H9 (cell line): Measurements from ENCODE around the gene RNF212. TPM values are rescaled to one million over a fixed set of nuclear protein-coding genes. Genes with fewer than 3 reads are reported as not detected.

ENCODE experiments used
- DNase-seq: peaks from one replicate; pipeline ENCODE4 v3.0.0-alpha.2; 2017
- H2AFZ ChIP-seq: one replicate; pipeline ENCODE4 v1.6.1; 2013; ENCODE audit warnings: mild to moderate bottlenecking, low read length, control low read depth, moderate library complexity
- H2AK5ac ChIP-seq: 2 replicates; pipeline ENCODE4 v1.6.1; 2013; ENCODE audit warnings: low read length, control low read depth, mixed read lengths; ENCODE audit not compliant: insufficient read length
- H2BK120ac ChIP-seq: one replicate; pipeline ENCODE4 v1.6.1; 2013; ENCODE audit warnings: low read depth, mild to moderate bottlenecking, low read length, control low read depth, inconsistent platforms; ENCODE audit not compliant: poor library complexity, severe bottlenecking
- H2BK12ac ChIP-seq: 2 replicates; pipeline ENCODE4 v1.6.1; 2013; ENCODE audit warnings: low read length, control low read depth, mixed read lengths, low read depth; ENCODE audit not compliant: insufficient read length
- H2BK15ac ChIP-seq: 2 replicates; pipeline ENCODE4 v1.6.1; 2013; ENCODE audit warnings: low read depth, low read length, control low read depth
- H2BK20ac ChIP-seq: one replicate; pipeline ENCODE4 v1.6.1; 2013; ENCODE audit warnings: low read depth, mild to moderate bottlenecking, low read length, control low read depth, inconsistent platforms; ENCODE audit not compliant: poor library complexity, severe bottlenecking
- H2BK5ac ChIP-seq: 2 replicates; pipeline ENCODE4 v1.6.1; 2013; ENCODE audit warnings: low read length, control low read depth, mixed read lengths; ENCODE audit not compliant: insufficient read length
- H3K14ac ChIP-seq: 2 replicates; pipeline ENCODE4 v1.6.1; 2013; ENCODE audit warnings: low read length, control low read depth; ENCODE audit not compliant: insufficient read depth
- H3K18ac ChIP-seq: 2 replicates; pipeline ENCODE4 v1.6.1; 2013; ENCODE audit warnings: low read depth, mild to moderate bottlenecking, mixed read lengths, low read length, control low read depth; ENCODE audit not compliant: insufficient read length
- H3K23ac ChIP-seq: 2 replicates; pipeline ENCODE4 v1.6.1; 2013; ENCODE audit warnings: low read length, control low read depth, mixed read lengths, low read depth; ENCODE audit not compliant: insufficient read length
- H3K23me2 ChIP-seq: 2 replicates; pipeline ENCODE4 v1.6.1; 2013; ENCODE audit warnings: low read depth, mild to moderate bottlenecking, mixed read lengths, low read length, control low read depth; ENCODE audit not compliant: insufficient read length, poor library complexity, severe bottlenecking
- H3K27ac ChIP-seq: 2 replicates; pipeline ENCODE4 v1.5.1; 2013; ENCODE audit warnings: low read length, control low read depth, mixed read lengths, low read depth; ENCODE audit not compliant: insufficient read length
- H3K27me3 ChIP-seq: 2 replicates; pipeline ENCODE4 v1.6.1; 2013; ENCODE audit warnings: low read length, control low read depth, inconsistent platforms; ENCODE audit not compliant: insufficient read depth
- H3K4ac ChIP-seq: 2 replicates; pipeline ENCODE4 v1.6.1; 2013; ENCODE audit warnings: low read depth, mild to moderate bottlenecking, control low read depth, inconsistent platforms, low read length, moderate library complexity
- H3K4me1 ChIP-seq: 2 replicates; pipeline ENCODE4 v1.6.1; 2013; ENCODE audit warnings: low read length, control low read depth, inconsistent platforms; ENCODE audit not compliant: insufficient read depth
- H3K4me2 ChIP-seq: 2 replicates; pipeline ENCODE4 v1.6.1; 2013; ENCODE audit warnings: low read length, control low read depth, mixed read lengths; ENCODE audit not compliant: insufficient read length, insufficient read depth
- H3K56ac ChIP-seq: 2 replicates; pipeline ENCODE4 v1.6.1; 2013; ENCODE audit warnings: low read depth, mild to moderate bottlenecking, mixed read lengths, low read length, control low read depth; ENCODE audit not compliant: insufficient read length
- H3K79me1 ChIP-seq: 2 replicates; pipeline ENCODE4 v1.6.1; 2013; ENCODE audit warnings: low read depth, mild to moderate bottlenecking, moderate library complexity, low read length, control low read depth, inconsistent platforms; ENCODE audit not compliant: insufficient read depth, poor library complexity, severe bottlenecking
- H3K79me2 ChIP-seq: 2 replicates; pipeline ENCODE4 v1.6.1; 2013; ENCODE audit warnings: low read length, control low read depth, inconsistent platforms; ENCODE audit not compliant: insufficient read depth
- H3K9ac ChIP-seq: 2 replicates; pipeline ENCODE4 v1.6.1; 2013; ENCODE audit warnings: low read length, control low read depth, mixed read lengths; ENCODE audit not compliant: insufficient read length; ENCODE audit errors: extremely low read depth
- H3K9me3 ChIP-seq: one replicate; pipeline ENCODE4 v1.6.1; 2013; ENCODE audit warnings: low read depth, low read length, inconsistent platforms; ENCODE audit not compliant: control insufficient read depth
- H3T11ph ChIP-seq: one replicate; pipeline ENCODE4 v1.6.1; 2013; ENCODE audit warnings: mild to moderate bottlenecking, low read length, control low read depth, inconsistent platforms
- H4K20me1 ChIP-seq: one replicate; pipeline ENCODE4 v1.6.1; 2013; ENCODE audit not compliant: control insufficient read depth, insufficient read length, insufficient read depth
- H4K5ac ChIP-seq: 2 replicates; pipeline ENCODE4 v1.6.1; 2013; ENCODE audit warnings: low read depth, mild to moderate bottlenecking, mixed read lengths, low read length, control low read depth; ENCODE audit not compliant: insufficient read length
- H4K8ac ChIP-seq: replicated peaks from 2 replicates; pipeline ENCODE4 v1.6.1; 2013; ENCODE audit warnings: low read length, control low read depth, mixed read lengths, low read depth; ENCODE audit not compliant: insufficient read length
- H4K91ac ChIP-seq: 2 replicates; pipeline ENCODE4 v1.6.1; 2013; ENCODE audit warnings: low read depth, mild to moderate bottlenecking, moderate library complexity, mixed read lengths, low read length, control low read depth; ENCODE audit not compliant: insufficient read length
- H3K27ac Mint-ChIP-seq, 3 experiments: 2 replicates in 2 of 3; 3 replicates in 1 of 3; pipeline ENCODE4 v1.8.0; 2020 to 2021; ENCODE audit warnings: mixed read lengths in 3 of 3, mild to moderate bottlenecking in 1 of 3, moderate library complexity in 1 of 3
- H3K27me3 Mint-ChIP-seq: 2 replicates; pipeline ENCODE4 v1.8.0; 2021; ENCODE audit warnings: low read depth, mild to moderate bottlenecking, moderate library complexity, mixed read lengths
- H3K36me3 Mint-ChIP-seq, 3 experiments: 2 replicates in 2 of 3; 3 replicates in 1 of 3; pipeline ENCODE4 v1.8.0; 2020 to 2021; ENCODE audit warnings: low read depth in 3 of 3, mixed read lengths in 3 of 3; ENCODE audit not compliant: insufficient read depth in 1 of 3
- H3K4me1 Mint-ChIP-seq, 2 experiments: 2 replicates each; pipeline ENCODE4 v1.8.0; 2020; ENCODE audit warnings: mixed read lengths in 2 of 2
- H3K4me3 Mint-ChIP-seq, 2 experiments: 2 replicates in 1 of 2; 3 replicates in 1 of 2; pipeline ENCODE4 v1.8.0; 2020 to 2021; ENCODE audit warnings: mild to moderate bottlenecking in 2 of 2, mixed read lengths in 2 of 2, moderate library complexity in 1 of 2
- H3K9me3 Mint-ChIP-seq, 2 experiments: 2 replicates in 1 of 2; 3 replicates in 1 of 2; pipeline ENCODE4 v1.8.0; 2020; ENCODE audit warnings: mild to moderate bottlenecking in 2 of 2, mixed read lengths in 2 of 2, moderate library complexity in 1 of 2
- WGBS: extraction: QIAGEN DNeasy Blood & Tissue Kit; methylation state at CpG from one replicate; pipeline ENCODE4 v1.1.7; 2013; ENCODE audit warnings: missing lambda C conversion rate, low lambda C conversion rate, mixed read lengths; ENCODE audit not compliant: insufficient read length; ENCODE audit errors: extremely low coverage; 5-methylcytosine and 5-hydroxymethylcytosine counted together
- total RNA-seq: library from RNA; stranded (reverse); gene quantifications from 2 replicates; pipeline ENCODE4 v1.2.1, GENCODE V29; 2021
- TF ChIP-seq, protein P1 (sequence below): fragments of 200-600 bp; sonication (generic); conservative IDR thresholded peaks from 3 replicates; pipeline ENCODE4 v1.8.0; 2021; ENCODE audit warnings: antibody characterized with exemption, mild to moderate bottlenecking

RNF212 gene
- total RNA-seq, 1 experiment from 2014 or later, result 3.0 TPM

DNA sequence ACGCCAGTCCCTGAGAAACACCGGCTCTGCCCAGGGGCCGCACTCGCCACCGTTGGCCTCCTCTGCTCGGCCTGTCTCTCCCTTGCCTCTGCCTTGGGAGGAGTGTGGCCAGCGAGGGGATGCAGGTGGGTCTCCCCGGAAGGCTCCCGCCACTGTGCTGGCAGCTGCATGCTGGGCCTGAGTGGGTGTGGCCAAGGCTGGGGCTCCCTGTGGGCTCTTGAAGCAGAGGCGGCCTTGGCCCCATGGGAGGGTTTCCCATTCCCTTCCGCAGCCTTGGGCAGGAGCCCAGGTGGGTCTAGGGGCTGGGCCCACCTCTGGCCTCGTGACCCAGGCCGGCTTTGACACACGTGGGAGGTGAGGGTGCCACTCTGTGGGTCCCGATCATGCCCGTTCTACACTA lies 82.8 kb downstream of the RNF212 start:
- Histone ChIP-seq H3K23ac (no peak overlapping the region), H3K18ac (no peak overlapping the region), H4K5ac (no peak overlapping the region), H3K79me2 (no peaks in the 10 kb centered on the region), H2AK5ac (no peak overlapping the region), H2BK120ac (no peak overlapping the region), H4K20me1 (no peaks in the 10 kb centered on the region), H3K23me2 (no peaks in the 10 kb centered on the region), H3T11ph (no peak overlapping the region), H2BK15ac (no peak overlapping the region), H3K4me2 (no peak overlapping the region), H4K91ac (no peak overlapping the region), H4K8ac (no peak overlapping the region), H3K27me3 (no peaks in the 10 kb centered on the region), H2AFZ (no peak overlapping the region), H3K27ac (no peak overlapping the region), H2BK12ac (no peak overlapping the region), H3K4ac (no peak overlapping the region), H3K9ac (no peak overlapping the region), H3K79me1 (no peaks in the 10 kb centered on the region), H3K9me3 (no peaks in the 10 kb centered on the region), H2BK20ac (no peak overlapping the region), H3K4me1 (no peaks in the 10 kb centered on the region; the same call in 1 of the 2 replicates), H3K14ac (no peak overlapping the region; the same call in 1 of the 2 replicates), H3K56ac (no peak overlapping the region), H2BK5ac (no peak overlapping the region)
- no peak for DNase-seq
- Mint-ChIP-seq H3K4me1 (peaks cover 0 to 4% of the 10 kb centered on the region in 2 experiments; a peak in 1 of 4 replicates), H3K4me3 (no peak overlapping the region), H3K36me3 (peaks cover 3 to 6% (median 6%) of the 10 kb centered on the region in 3 experiments; a peak in 5 of 7 replicates), H3K27me3 (no peaks in the 10 kb centered on the region), H3K27ac (no peak overlapping the region), H3K9me3 (no peaks in the 10 kb centered on the region)
- TF ChIP-seq, protein P1, sequence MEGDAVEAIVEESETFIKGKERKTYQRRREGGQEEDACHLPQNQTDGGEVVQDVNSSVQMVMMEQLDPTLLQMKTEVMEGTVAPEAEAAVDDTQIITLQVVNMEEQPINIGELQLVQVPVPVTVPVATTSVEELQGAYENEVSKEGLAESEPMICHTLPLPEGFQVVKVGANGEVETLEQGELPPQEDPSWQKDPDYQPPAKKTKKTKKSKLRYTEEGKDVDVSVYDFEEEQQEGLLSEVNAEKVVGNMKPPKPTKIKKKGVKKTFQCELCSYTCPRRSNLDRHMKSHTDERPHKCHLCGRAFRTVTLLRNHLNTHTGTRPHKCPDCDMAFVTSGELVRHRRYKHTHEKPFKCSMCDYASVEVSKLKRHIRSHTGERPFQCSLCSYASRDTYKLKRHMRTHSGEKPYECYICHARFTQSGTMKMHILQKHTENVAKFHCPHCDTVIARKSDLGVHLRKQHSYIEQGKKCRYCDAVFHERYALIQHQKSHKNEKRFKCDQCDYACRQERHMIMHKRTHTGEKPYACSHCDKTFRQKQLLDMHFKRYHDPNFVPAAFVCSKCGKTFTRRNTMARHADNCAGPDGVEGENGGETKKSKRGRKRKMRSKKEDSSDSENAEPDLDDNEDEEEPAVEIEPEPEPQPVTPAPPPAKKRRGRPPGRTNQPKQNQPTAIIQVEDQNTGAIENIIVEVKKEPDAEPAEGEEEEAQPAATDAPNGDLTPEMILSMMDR, result no peak
- WGBS, result no CpG with 5 or more reads among the region's 16 CpGs
